HEK293T (cell line): ENCODE results near the gene KDM4C.

ENCODE experiments used
- ELF4 ChIP-seq: fragments of 450-650 bp; IDR thresholded peaks from 2 replicates; pipeline ENCODE4 v1.6.1; 2017; ENCODE audit warnings: antibody characterized with exemption
- FOXA1 ChIP-seq: fragments of 450-650 bp; IDR thresholded peaks from 2 replicates; pipeline ENCODE4 v1.6.1; 2016; ENCODE audit warnings: mild to moderate bottlenecking
- FOXM1 ChIP-seq: fragments of 450-650 bp; IDR thresholded peaks from 2 replicates; pipeline ENCODE4 v1.6.1; 2017; ENCODE audit warnings: mild to moderate bottlenecking, borderline replicate concordance
- NFRKB ChIP-seq: fragments of 450-650 bp; IDR thresholded peaks from 2 replicates; pipeline ENCODE4 v1.6.1; 2016; ENCODE audit warnings: mild to moderate bottlenecking, moderate library complexity
- SP1 ChIP-seq: fragments of 450-650 bp; IDR thresholded peaks from 2 replicates; pipeline ENCODE4 v1.6.1; 2017
- TARDBP ChIP-seq: fragments of 450-650 bp; IDR thresholded peaks from 2 replicates; pipeline ENCODE4 v1.6.1; 2016
- ZNF384 ChIP-seq: fragments of 450-650 bp; IDR thresholded peaks from 2 replicates; pipeline ENCODE4 v1.6.1; 2016

- no peak for TF ChIP-seq ELF4
- TF ChIP-seq SP1, result no peak
- TF ChIP-seq TARDBP, result no peak
- TF ChIP-seq ZNF384, result no peak
- TF ChIP-seq FOXA1, result no peak
- TF ChIP-seq FOXM1, result no peak
- TF ChIP-seq NFRKB, result no peak
These were observed 323.4 kb downstream of the KDM4C start for GRCh38 chr9:7081065-7081600.
